GM21825 (cell line): Measurements from ENCODE around the gene BLTP3A.
"Not testable (repeated sequence)": the region's sequence is repeated elsewhere in the genome, so short reads cannot be mapped to it uniquely, and the experiment has no call there.

Source experiments
- ATAC-seq: cut with Tn5 transposase; IDR thresholded peaks from one replicate; pipeline ENCODE4 v1.9.1; 2021; ENCODE audit warnings: mild to moderate bottlenecking, moderate library complexity; ENCODE audit not compliant: unreplicated experiment

Gene BLTP3A

DNA sequence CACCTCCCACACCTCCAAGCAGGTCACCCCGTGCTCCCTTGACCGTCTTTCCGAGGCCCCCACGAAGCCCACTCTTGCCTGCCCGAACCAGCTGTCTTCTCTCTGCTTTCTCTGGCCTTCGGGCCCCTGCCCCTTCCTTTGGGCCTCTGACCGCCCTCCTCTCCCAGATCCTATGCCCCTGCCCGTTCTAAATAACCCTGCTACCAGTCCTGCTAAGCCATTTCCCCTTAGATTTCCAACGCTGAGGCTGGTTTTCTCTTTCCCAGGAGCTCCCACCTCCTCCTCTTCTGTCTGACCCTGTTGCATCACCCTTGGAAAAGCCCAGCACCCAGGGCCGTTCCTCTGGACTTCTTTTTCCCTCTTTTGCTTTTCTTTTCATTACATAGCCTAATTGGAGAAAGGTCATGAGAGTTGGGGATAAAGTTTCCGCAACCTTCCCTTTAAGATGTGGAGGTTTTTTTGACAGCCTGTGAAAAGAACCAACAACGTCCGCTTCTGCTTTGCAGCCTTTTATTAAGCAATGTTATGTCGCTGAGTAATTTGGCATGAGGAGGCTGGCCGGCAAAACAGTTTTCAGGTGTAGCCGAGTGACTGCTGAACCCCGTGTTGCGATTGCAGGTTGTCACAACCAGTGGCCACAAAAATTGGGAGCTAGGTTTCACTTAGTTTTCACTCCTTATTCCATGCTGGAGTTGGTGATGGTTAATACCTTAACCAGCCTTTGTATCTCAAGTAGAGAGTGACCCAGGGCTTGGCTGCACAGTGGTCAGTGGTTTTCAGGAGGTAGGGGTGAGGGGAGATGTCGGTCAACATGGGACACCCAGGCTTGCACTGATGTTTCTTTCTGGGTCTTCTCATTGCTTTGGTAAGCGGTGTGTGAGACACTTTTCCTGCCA, 970 bp downstream of the BLTP3A start:
- peak; percentile 23 for ATAC-seq

DNA sequence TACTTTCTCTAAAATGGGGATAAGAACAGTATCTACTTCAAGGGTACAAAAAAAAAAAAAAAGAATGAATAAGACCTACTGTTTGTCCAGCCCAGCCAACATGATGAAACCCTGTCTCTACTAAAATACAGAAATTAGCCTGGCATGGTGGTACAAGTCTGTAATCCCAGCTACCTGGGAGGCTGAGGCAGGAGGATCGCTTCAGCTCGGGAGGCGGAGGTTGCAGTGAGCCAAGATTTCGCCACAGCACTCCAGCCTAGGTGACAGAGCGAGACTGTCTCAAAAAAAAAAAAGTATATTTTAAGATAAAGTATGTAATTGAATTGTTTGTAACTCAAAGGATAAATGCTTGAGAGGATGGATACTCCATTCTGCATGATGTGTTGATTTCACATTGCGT, 2.0 kb downstream of the BLTP3A start:
- no peak for ATAC-seq

DNA sequence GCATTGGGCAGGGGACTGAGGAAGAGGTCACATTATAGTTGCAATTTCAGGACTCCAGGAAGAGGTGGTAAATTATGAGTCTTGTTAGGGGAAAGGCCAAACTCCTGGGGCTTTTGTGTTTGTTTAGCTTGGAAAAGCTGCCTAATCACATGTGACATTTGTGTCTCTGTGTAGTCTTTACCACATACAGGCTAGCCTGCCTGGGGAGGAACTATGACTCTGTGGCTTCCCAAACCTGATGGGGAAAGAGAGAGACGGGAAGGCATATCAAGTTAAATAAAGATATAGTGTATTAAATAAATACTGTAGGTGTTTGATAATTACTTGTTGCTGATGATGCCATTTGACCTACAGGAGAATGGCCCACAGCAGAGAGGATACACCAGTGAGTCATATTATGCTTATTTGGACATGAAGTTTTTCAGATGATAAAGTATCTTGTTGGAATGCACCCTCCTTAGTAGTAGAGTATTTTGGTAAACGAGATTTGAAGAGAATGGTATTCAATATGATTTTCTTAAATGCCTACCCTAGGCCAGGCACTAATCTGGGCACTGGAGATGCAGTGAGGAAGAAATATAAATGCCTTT, 4.0 kb downstream of the BLTP3A start:
- no peak for ATAC-seq

GRCh38 chr6:34798057-34798456, 6.2 kb downstream of the BLTP3A start:
- ATAC-seq = no peak

DNA sequence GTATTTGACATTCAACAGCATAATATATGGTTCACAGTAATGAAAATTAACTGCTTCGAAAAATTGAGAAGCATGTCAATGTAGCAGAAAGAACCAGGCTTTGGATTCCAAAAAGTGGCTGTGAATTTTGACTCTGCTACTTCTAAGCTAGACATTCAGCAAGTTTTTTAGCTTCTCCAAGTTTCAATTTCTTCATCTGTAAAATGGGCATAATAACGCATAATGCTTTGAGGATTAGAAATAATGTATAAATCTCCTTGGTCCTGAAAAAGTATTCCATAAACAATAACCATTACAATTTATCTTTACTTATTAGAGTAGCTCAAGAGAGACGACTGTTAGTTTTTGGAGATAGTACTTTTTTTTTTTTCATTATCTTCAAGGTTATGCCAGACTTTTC, 7.7 kb downstream of the BLTP3A start:
- no peak for ATAC-seq

- no peak for ATAC-seq
Observed at GRCh38 chr6:34804543-34804942, 12.7 kb downstream of the BLTP3A start.

- not testable (repeated sequence) for ATAC-seq
Observed at GRCh38 chr6:34805074-34805473, 13.2 kb downstream of the BLTP3A start.

DNA sequence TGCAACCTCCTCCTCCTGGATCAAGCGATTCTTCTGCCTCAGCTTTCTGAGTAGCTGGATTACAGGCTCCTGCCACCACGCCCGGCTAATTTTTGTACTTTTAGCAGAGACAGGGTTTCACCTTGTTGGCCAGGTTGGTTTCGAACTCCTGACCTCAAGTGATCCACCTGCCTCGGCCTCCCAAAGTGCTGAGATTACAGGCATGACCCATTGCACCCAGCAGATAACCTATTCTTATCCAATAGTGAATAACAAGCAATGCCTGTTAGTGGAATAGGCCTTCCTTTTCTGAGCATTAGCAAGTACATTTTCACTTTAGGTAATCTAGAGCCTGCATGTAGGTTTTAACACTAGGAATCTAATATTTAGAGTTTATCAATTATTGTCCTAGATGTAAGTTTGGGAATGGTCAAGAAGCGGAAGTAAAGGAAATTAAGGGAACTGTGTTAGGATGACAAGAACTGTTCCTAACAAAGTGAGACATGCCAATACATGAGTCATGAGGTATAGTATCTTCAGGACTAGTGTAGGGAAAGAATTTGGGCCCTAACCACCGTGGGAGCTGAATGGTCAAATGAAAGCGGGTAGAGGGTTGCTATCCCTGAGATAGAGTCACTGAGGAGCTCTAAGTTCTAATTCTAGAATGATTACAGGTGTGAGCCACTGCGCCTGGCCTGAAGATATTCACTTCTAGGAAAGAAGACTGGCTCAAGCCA, 15.0 kb downstream of the BLTP3A start:
- ATAC-seq = no peak

DNA sequence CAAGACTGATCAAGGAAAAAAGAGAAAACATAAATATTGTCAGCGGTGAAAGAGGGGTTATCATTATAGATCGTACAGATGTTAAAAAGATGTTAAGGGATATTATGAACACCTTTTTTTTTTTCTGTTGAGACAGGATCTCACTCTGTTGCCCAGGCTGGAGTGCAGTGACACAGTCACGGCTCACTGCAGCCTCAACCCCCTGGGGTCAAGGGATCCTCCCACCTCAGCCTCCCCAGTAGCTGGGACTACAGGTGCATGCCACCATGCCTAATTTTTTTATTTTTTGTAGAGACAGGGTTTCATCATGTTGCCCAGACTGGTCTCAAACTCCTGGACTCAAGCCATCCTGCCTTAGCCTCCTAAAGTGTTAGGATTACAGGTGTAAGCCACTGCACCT, 16.6 kb downstream of the BLTP3A start:
- ATAC-seq = not testable (repeated sequence)

DNA sequence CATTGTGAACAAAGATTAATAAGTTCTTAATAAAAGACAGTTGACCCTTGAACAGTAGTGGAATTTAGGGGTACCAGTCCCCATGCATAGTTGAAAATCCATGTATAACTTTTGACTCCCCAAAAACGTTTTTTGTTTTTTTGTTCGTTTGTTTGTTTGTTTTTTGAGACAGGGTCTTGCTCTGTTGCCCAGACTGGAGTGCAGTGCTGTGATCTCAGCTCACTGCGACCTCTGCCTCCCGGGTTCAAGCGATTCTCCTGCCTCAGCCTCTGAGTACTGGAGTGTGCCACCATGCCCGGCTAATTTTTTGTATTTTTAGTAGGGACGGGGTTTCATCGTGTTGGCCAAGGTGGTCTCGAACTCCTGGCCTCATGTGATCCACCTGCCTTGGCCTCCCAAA, 17.5 kb downstream of the BLTP3A start:
- ATAC-seq = not testable (repeated sequence)

GRCh38 chr6:34810017-34810882, 18.4 kb downstream of the BLTP3A start:
- peak; percentile 12 for ATAC-seq

GRCh38 chr6:34810936-34811632, 19.2 kb downstream of the BLTP3A start:
- ATAC-seq = peak; percentile 74

- ATAC-seq = no peak
Observed at GRCh38 chr6:34813028-34813713, 21.3 kb downstream of the BLTP3A start.

GRCh38 chr6:34816635-34817301, 24.9 kb downstream of the BLTP3A start:
- ATAC-seq = no peak

DNA sequence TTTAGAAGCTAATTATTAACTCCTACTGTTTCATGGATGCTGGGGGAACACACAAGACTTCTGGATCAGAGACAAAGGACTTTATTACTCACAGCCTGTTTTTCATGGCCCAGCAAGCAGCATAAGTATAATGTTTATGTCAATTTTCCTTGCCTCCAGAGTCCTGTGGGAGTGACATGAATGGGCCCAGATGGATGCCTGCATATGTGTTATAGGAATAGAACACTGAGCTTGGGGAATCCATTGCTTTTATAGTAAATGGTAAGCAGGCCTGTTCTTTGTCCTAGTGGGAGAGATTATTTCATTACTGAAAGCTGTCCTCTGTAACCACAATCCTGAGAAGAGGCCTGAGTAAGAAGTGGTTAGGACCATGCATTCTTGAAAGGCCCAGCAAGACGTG, 25.6 kb downstream of the BLTP3A start:
- no peak for ATAC-seq

DNA sequence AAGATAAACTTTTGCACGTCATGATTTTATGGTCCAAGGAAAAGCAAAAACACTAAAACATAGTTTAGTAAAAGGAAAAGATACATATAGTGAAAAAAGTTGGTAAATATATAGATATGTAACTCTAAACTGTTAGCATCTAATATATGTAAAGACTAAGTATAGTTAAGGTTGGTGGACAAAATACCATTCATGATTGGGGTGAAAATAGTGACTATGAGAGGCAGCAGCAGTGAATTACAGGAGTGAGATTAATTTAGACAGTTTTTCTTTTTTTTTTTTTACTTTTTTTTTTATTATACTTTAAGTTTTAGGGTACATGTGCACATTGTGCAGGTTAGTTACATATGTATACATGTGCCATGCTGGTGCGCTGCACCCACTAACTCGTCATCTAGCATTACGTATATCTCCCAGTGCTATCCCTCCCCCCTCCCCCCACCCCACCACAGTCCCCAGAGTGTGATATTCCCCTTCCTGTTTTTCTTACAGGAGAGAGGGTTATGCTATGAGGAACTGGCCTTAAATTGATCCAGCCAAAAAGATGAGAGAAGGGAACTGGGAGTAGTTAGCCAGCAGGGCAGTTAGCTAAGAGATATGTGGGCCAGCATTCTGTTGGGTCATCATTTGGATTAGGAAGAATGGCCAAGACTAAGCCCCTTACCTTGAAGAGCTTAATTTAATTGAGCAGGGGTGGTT, 27.1 kb downstream of the BLTP3A start:
- ATAC-seq = not testable (repeated sequence)

DNA sequence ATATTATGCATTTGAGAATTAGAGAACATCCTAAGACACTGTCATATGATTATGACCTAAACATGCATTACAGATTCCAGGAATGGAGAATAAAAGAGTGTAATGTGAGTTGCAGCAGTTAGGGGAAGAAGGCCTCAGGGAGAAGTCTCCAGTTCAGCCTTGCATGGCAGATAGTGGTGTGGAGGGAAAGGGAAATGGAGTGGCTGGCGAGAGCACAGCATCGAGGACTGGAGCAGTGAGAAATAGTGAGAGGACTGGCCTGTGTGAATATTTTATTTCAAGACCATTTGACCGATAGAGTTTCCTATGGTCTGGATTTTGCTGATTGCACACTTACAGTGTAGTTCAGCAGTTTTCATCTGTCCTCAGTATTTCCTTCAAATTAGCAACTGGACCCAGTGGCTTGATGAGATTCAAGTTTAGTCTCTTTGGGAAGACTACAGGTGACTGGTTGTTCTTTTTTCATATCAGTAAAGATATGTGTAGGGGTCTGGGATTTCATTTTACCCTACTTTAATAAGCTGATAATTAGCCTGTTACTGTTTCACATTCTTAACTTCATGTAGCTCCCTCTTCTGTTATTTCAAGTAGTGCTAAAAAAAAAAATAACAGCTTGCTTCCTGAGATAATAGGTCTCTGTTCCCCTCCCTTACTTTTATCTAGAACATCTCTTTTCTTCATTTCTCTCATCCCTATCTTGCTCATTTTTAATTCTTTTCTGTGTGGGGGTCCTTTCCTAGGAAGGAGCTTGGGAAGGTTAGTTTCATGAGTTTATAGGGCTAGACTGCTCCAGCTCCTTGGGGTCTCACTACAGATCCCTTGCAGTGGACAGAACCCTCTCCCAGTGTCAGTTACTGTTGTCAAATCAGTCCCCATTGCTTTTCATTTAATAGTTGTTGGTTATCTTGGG, 27.9 kb downstream of the BLTP3A start:
- no peak for ATAC-seq
